Skin of body (tissue), 3 donors: Measurements from ENCODE around the gene PSMD12. TPM values are rescaled to one million over a fixed set of nuclear protein-coding genes. Genes with fewer than 3 reads are reported as not detected.
"Not testable (repeated sequence)": the region's sequence is repeated elsewhere in the genome, so short reads cannot be mapped to it uniquely, and the experiment has no call there.

Source experiments
- DNase-seq: peaks from one replicate; lab custom pipeline; 2025; lab: John Stamatoyannopoulos, UW
- small RNA-seq: library from RNA; depleted of rRNA; stranded (forward); fragments of <200 nt; gene quantifications from one replicate; pipeline ENCODE3, GENCODE V24; 2014; ENCODE audit warnings: low replicate concordance
- total RNA-seq: library from RNA; depleted of rRNA; stranded (reverse); fragments of >200 nt; gene quantifications from one replicate; pipeline ENCODE4 v1.2.3, GENCODE V29; 2014

Gene PSMD12
- total RNA-seq, 1 donor from 2014 or later: 26.1 TPM

DNA sequence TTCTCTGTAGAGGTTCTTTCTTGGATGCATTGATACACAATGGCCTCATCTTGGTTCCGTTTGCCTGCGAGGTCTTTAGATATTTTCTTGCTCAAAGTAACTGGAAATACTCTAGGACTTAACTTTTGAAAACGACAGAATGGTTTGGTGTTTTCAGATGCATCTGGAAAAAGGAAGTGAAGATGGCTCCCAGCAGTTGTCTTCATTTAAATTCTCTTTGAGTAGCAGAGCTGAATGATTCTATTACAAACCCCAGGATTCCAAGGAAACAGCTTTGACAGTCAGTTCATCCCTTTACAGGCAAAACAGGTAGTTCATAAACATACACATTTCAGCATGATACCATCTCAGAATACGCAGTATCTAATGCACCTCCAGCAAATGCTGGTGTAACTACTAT, 54.8 kb downstream of the PSMD12 start:
- DNase-seq: no peak

DNA sequence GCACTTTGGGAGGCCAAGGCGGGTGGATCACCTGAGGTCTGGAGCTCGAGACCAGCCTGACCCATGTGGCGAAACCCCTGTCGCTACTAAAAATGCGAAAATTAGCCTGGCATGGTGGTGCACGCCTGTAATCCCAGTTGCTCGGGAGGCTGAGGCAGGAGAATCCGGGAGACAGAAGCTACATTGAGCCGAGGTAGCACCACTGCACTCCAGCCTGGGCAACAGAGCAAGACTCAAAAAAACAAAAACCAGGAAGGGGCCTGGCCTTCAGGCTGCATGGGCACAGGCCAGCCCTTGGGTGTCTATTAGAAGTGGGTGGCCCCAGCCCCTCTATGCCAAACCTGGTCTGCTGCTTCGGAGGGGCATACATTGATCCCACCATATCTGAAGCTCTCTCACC, 56.0 kb downstream of the PSMD12 start:
- DNase-seq: no peak

DNA sequence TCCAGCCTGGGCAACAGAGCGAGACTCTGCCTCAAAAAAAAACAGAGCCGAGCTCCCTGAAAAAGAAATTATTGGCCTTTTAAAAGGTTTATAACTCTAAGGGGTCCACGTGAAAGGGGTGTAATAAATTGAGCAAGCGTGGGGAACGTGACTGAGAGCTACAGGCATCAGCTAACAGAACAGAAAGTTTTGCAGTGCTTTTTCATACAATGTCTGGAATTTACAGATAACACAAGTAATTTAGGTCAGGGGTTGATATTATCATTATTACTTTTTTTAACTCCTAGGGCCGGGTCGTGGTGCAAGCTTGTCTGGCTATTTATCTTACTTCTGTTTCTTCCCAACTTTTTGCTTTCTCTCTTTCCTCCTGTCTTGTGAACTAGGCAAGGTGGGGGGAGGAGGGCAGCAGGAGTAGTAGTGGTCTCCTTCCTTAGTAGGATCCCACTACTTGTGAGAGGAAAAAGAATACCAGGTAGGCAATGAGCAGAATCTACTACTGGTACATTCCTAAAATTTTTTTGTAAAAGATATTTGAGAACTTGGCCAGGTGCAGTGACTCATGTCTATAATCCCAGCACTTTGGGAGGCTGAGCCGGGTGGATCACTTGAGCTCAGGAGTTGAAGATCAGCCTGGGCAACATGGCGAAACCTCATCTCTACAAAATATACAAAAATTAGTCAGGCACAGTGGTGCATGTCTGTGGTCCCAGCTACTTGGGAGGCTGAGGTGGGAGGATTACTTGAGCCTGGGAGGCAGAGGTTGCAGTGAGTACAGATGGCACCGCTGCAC, 60.7 kb downstream of the PSMD12 start:
- DNase-seq: not testable (repeated sequence)

DNA sequence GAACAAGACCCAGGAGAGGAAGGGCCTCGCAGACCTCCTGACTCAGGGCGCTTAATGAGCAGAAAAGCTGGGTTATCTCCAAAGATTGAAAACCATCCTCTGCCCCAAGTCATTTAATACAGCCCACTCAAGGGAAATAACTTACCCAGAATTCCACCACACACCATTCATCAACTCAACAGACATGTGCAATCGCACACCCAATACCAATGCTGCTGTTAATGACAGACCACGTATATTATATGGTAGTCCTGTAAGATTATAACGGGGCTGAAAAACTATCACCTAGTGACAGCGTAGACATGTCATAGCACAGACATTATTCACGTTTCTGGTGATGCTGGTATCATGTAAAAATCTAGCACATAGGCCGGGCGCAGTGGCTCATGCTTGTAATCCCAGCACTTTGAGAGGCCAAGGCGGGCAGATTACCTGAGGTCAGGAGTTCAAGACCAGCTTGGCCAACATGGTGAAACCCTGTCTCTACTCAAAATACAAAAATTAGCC, 68.9 kb downstream of the PSMD12 start:
- DNase-seq: no peak

DNA sequence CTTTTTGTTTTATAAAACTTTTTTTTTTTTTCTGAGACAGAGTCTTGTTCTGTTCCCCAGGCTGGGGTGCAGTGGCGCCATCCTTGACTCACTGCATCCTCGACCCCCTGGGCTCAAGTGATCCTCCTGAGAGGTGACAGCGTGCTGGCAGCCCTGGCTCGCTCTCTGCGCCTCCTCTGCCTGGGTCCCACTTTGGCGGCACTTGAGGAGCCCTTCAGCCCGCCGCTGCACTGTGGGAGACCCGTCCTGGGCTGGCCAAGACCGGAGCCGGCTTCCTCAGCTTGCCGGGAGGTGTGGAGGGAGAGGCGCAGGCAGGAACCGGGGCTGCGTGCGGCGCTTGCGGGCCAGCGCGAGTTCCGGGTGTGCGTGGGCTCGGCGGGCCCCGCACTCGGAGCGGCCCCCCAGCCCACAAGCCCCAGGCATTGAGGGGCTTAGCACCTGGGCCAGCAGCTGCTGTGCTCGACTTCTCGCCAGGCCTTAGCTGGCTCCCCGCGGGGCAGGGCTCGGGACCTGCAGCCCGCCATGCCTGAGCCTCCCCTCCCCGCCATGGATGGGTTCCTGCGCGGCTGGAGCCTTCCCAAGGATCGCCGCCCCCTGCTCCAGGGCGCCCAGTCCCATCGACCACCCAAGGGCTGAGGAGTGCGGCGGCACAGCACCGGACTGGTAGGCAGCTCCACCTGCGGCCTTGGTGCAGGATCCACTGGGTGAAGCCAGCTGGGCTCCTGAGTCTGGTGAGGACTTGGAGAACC, 71.8 kb downstream of the PSMD12 start:
- no peak for DNase-seq

DNA sequence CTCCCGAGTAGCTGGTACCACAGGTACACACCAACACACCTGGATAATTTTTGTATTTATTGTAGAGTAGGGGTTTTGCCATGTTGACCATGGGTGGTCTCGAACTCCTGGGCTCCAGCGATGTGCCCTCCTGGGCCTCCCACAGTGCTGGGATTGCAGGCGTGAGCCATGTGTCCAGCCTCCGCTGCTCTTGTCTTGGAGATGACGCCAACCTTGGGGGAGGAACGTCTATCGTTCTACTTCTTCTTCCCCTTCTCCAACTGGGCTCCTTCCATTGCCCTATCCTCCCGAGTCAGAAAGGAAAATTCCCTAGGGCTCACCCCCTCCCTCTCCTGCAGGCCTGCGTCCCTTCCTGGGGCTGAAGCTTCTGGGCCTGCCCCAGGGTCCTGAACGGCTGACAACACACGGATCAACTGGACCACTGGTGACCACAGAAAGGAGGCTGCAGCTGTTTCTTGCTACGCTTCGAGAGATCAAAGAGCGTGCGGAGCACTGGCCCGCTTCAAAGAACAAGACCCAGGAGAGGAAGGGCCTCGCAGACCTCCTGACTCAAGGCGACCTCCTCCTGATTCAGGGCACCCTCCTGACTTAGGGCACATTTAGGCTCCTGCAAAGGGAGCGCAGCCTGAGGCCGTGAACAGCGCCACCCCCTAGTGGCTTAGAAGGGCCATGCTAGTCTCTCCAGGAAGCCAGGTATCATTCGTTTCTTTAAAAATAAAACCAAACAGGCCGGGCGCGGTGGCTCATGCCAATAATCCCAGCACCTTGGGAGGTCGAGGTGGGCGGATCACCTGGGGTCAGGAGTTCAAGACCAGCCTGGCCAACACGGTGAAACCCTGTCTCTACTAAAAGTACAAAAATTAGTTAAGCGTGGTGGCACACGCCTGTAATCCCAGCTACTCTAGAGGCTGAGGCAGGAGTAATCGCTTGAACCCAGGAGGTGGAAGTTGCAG, 72.8 kb downstream of the PSMD12 start:
- DNase-seq: no peak

DNA sequence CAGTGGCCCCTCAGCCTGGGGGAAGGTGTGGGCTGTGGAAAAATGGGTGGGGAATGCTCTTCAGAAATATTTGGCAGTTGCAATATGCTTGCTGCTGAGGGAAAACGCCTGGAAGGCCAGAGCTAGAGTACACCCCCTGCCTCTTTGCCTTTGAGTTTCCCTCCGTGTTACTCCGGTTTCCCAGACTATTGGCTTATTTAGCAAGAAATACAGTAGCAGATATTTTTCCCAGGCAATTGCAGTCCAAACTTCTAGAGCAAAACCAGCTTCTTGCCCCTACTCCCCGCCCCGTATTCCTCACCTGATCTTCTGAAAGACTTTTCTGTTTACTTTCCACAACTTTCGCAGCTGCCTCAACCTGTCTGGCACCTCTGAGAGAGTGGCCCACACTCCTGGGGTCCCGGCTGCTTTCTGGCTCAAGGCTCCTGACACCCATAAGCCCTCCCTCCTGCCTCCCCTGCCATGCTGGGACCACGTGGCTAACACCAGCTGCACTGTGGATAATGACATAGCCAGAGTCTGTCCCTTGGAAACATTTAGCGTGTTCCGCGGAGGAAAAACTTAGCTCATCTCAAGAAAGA, 75.6 kb downstream of the PSMD12 start:
- DNase-seq: no peak

DNA sequence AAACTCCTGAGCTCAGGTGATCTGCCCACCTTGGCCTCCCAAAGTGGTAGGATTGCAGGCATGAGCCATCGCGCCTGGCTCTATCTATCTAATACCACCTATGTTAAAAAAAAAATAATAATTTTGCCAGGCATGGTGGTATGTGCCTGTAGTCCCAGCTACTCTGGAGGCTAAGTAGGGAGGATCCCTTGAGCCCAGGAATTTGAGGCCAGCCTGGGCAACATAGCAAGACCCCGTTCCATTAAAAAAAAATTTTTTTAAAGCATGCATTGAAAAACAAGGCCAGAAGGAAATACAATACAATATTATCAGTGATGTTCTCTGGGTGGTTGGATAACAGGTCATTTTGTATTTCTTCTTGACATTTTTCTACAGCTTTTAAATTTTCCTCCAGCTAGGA, 76.1 kb downstream of the PSMD12 start:
- DNase-seq: no peak

DNA sequence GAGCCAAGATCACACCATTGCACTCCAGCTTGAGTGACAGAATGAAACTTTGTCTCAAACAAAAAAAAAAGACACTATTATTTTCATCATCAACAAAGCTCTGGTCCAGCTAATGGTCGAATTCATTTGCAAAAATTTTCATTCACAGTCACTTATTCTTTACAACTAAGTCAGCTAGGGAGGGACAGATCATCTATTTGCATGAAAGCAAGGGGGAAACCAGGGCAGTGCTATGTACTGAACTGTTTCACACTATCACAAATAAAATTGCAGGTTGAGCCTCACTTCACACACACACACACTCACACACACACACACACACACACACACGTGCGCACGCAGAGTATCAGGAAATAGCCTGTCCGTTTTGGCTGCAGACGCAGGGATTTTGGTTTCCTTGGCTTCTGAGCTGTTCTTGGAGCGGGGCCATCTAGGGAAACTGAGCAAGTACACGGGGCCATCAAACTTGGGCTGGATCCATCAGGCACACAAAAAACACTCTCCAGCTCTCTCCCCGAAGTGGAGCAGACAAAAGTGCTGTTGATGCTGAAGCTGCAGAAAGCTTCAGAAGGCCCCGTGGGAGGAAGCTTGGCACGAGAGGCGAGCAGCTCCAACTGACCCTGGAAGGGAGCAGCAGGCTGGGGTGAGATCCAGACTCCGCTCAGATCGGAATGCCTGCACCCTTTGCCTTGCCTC, 77.0 kb downstream of the PSMD12 start:
- DNase-seq: peak; percentile 74

Small RNA genes within 50 kb of the gene (small RNA-seq; reads per million reads assigned to genes)
- not detected for gene RF00019

Other genes starting within 250 kb of the PSMD12 start
- gene HELZ, start 121.4 kb downstream of the PSMD12 start, total RNA-seq: 70.5 TPM
- 9.3 TPM for gene PITPNC1, start 10.7 kb upstream of the PSMD12 start, total RNA-seq